Activated CD4-positive, alpha-beta T cell treated with anti-CD3 and anti-CD28 coated beads for 36 hours (primary cell): ENCODE data around the gene MARCHF5. TPM values are rescaled to one million over a fixed set of nuclear protein-coding genes. Genes with fewer than 3 reads are reported as not detected.
"Not testable (repeated sequence)": the region's sequence is repeated elsewhere in the genome, so short reads cannot be mapped to it uniquely, and the experiment has no call there.

Experiments
- ATAC-seq: fragments of 200-7000 bp; cut with Tn5 transposase; one replicate; pipeline ENCODE4 v1.10.0; 2021; ENCODE audit warnings: mild to moderate bottlenecking, moderate library complexity
- CTCF ChIA-PET: fragments of 350-600 bp; sonication (Branson Sonifier 250); formaldehyde crosslinking; loops from one replicate; lab custom pipeline; 2021; ENCODE audit warnings: antibody characterized with exemption; lab: Charles Lee
- POLR2A ChIA-PET: fragments of 350-600 bp; sonication (Branson Sonifier 250); formaldehyde crosslinking; loops from one replicate; lab custom pipeline; 2021; ENCODE audit warnings: antibody characterized with exemption, inconsistent platforms; lab: Charles Lee
- DNase-seq: peaks from one replicate; pipeline ENCODE4 v3.0.0-alpha.2; 2020
- H3K27ac Mint-ChIP-seq: one replicate; pipeline ENCODE4 v1.8.0; 2021; ENCODE audit warnings: mixed read lengths
- H3K27me3 Mint-ChIP-seq: one replicate; pipeline ENCODE4 v1.8.0; 2021; ENCODE audit warnings: mixed read lengths
- H3K36me3 Mint-ChIP-seq: one replicate; pipeline ENCODE4 v1.8.0; 2021; ENCODE audit warnings: low read depth, mixed read lengths
- H3K4me1 Mint-ChIP-seq: one replicate; pipeline ENCODE4 v1.8.0; 2021; ENCODE audit warnings: mixed read lengths
- H3K4me3 Mint-ChIP-seq: one replicate; pipeline ENCODE4 v1.8.0; 2021; ENCODE audit warnings: mild to moderate bottlenecking, moderate library complexity, mixed read lengths
- H3K9me3 Mint-ChIP-seq: one replicate; pipeline ENCODE4 v1.8.0; 2021; ENCODE audit warnings: low read depth, mixed read lengths
- intact Hi-C, 2 experiments: fragments of 100-400 bp; cut with DNase I in 1 of 2; cut with micrococcal nuclease in 1 of 2; formaldehyde crosslinking; loops; one replicate each; pipeline versions ENCODE4 v1.14.2 to v1.15.1; 2022 to 2024; cut with DNase I, micrococcal nuclease
- total RNA-seq, 2 experiments: library from RNA; stranded (reverse); gene quantifications; one replicate each; pipeline ENCODE4 v1.2.3, GENCODE V29; 2021

Gene MARCHF5
- total RNA-seq, 2 experiments from 2014 or later = 11.7 to 25.9 TPM

GRCh38 chr10:92305133-92306072 is 14.4 kb downstream of the MARCHF5 start:
- intact Hi-C loops = no loop called here
- CTCF ChIA-PET = no interaction called here
- Mint-ChIP-seq H3K27ac (no peak overlapping the region), H3K9me3 (no peaks in the 10 kb centered on the region), H3K27me3 (no peaks in the 10 kb centered on the region), H3K36me3 (peaks cover 3% of the 10 kb centered on the region), H3K4me3 (no peak overlapping the region), H3K4me1 (peaks cover 36% of the 10 kb centered on the region)
- no peak for DNase-seq
- ATAC-seq = no peak
- POLR2A ChIA-PET = no interaction called here

- intact Hi-C loops = loop anchor here in 1 of 2 experiments (2.0 kb wide), 1 partner anchor 20 kb away; no protein-coding TSS in a partner anchor
- no peaks in the 10 kb centered on the region for H3K27me3 Mint-ChIP-seq
- H3K4me3 Mint-ChIP-seq = no peak overlapping the region
- POLR2A ChIA-PET = interaction anchor here (0.6 kb wide), 1 partner anchor 13 kb away, joined by 7 read pairs; no protein-coding TSS in a partner anchor
- CTCF ChIA-PET = interaction anchor here (0.6 to 2.7 kb wide), 2 partner anchors 11 to 98 kb away, joined by 3 to 9 read pairs; no protein-coding TSS in a partner anchor
- H3K27ac Mint-ChIP-seq = no peak overlapping the region
- no peak for DNase-seq
- H3K4me1 Mint-ChIP-seq = peaks cover 16% of the 10 kb centered on the region
- ATAC-seq = no peak
- H3K9me3 Mint-ChIP-seq = no peaks in the 10 kb centered on the region
- peaks cover 27% of the 10 kb centered on the region for H3K36me3 Mint-ChIP-seq
These were observed 18.3 kb downstream of the MARCHF5 start for GRCh38 chr10:92309272-92309671.

DNA sequence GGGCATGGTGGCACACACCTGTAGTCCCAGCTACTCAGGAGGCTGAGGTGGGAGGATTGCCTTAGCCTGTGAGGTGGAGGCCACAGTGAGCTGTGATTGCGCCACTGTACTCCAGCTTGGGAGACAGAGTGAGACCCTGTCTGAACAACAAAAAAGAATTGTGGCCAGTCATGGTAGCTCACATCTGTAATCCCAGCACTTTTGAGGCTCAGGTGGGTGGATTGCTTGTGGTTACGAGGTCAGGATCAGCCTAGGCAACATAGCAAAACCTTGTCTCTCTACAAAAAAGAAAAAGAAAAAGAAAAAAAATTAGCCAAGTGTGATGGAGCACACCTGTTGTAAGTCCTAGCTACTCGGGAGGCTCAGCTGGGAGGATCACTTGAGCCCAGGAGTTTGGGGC is 22.8 kb downstream of the MARCHF5 start:
- H3K36me3 Mint-ChIP-seq = peaks cover 35% of the 10 kb centered on the region
- no peaks in the 10 kb centered on the region for H3K27me3 Mint-ChIP-seq
- H3K4me1 Mint-ChIP-seq = peaks cover 10% of the 10 kb centered on the region
- H3K9me3 Mint-ChIP-seq = no peaks in the 10 kb centered on the region
- DNase-seq = no peak
- ChIA-PET POLR2A (no interaction called here), CTCF (interaction anchor here (0.6 to 1.1 kb wide), 3 partner anchors 8 to 395 kb away, joined by 3 to 4 read pairs (median 3); partner anchors contain the start of genes CPEB3 and MARCHF5)
- intact Hi-C loops = no loop called here
- no peak overlapping the region for H3K4me3 Mint-ChIP-seq
- no peak for ATAC-seq
- no peak overlapping the region for H3K27ac Mint-ChIP-seq

GRCh38 chr10:92316610-92317009 is 25.6 kb downstream of the MARCHF5 start:
- intact Hi-C loops = no loop called here

GRCh38 chr10:92323079-92323478 is 32.1 kb downstream of the MARCHF5 start:
- H3K36me3 Mint-ChIP-seq = peaks cover 19% of the 10 kb centered on the region
- intact Hi-C loops = no loop called here
- DNase-seq (no peak), ATAC-seq (no peak)
- POLR2A ChIA-PET = no interaction called here
- H3K4me1 Mint-ChIP-seq = peaks cover 13% of the 10 kb centered on the region
- no peak overlapping the region for H3K27ac Mint-ChIP-seq
- CTCF ChIA-PET = interaction anchor here (0.6 kb wide), 1 partner anchor 377 kb away, joined by 3 read pairs; no protein-coding TSS in a partner anchor
- no peaks in the 10 kb centered on the region for H3K27me3 Mint-ChIP-seq
- H3K4me3 Mint-ChIP-seq = no peak overlapping the region
- no peaks in the 10 kb centered on the region for H3K9me3 Mint-ChIP-seq

More at GRCh38 chr10:92316610-92317009, 25.6 kb downstream of the MARCHF5 start:
- POLR2A ChIA-PET = no interaction called here
- Mint-ChIP-seq H3K36me3 (peaks cover 35% of the 10 kb centered on the region), H3K4me1 (no peaks in the 10 kb centered on the region), H3K27ac (no peak overlapping the region), H3K9me3 (no peaks in the 10 kb centered on the region), H3K27me3 (no peaks in the 10 kb centered on the region), H3K4me3 (no peak overlapping the region)
- CTCF ChIA-PET = no interaction called here
- ATAC-seq (no peak), DNase-seq (no peak)

DNA sequence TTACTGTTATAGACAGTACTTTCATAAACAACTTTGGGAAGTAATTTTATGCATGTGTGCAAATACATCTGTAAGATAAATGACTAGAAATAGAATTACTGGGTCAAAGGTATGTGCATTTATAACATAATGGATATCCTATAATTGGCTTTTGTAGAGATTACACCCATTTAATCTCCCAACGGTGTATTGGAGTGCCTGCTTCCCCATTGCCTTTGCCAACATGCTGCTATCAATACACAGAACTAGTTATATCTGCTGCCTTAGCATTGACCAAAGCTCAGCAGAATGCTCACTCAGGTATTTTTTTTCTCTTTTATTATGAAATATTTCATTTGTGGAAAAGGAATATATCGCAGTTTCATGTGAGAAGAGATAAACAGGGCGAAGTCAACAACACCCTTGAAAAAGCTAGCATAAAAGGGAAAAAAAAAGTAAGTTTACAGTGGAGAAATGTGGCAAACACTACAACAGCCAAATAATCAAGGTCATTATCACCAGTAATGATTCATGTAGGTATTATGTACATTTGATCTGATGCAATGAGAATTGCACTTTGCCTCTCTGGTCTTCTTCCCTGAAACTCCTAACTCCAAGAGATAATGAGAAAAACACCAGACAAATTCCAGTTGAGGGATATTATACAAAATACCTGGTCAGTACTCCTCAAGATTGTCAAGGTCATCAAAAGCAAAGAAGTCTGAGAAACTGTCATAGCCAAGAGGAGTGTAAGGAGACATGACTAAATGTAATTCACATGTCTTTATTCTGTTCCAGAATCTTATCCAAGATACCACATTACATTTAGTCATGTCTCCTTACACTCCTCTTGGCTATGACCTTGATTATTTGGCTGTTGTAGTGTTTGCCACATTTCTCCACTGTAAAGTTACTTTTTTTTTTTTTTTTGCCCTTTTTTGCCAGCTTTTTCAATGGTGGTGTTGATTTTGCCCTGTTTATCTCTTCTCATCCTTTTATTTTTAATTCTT is 36.8 kb downstream of the MARCHF5 start:
- peaks cover 24% of the 10 kb centered on the region for H3K4me1 Mint-ChIP-seq
- DNase-seq (no peak), ATAC-seq (no peak)
- no peaks in the 10 kb centered on the region for H3K9me3 Mint-ChIP-seq
- H3K36me3 Mint-ChIP-seq = peaks cover 5% of the 10 kb centered on the region
- no peak overlapping the region for H3K27ac Mint-ChIP-seq
- CTCF ChIA-PET = no interaction called here
- H3K4me3 Mint-ChIP-seq = no peak overlapping the region
- POLR2A ChIA-PET = no interaction called here
- intact Hi-C loops = loop anchor here in 1 of 2 experiments (2.0 kb wide), 1 partner anchor 19 kb away; no protein-coding TSS in a partner anchor
- no peaks in the 10 kb centered on the region for H3K27me3 Mint-ChIP-seq

DNA sequence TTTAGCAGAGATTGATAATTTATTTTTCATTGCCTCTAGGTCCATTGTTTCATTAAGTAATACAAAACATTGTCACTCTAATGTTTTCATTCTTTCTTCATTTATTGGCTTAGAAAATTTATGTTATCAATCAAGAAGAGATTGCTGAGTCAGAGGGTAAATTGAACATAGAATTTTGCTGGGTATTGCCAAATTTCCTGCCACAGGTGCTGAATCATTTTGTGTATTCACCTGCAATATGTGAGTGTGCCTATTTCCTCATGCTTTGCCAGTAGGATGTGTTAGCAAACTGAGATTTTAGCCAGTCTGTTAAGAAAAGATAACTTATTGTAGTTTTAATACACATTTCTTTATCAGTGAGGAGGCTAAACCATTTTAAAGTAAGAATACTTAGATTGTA is 38.0 kb downstream of the MARCHF5 start:
- Mint-ChIP-seq H3K4me1 (peaks cover 22% of the 10 kb centered on the region), H3K27me3 (no peaks in the 10 kb centered on the region), H3K36me3 (peaks cover 7% of the 10 kb centered on the region), H3K4me3 (no peak overlapping the region), H3K27ac (no peak overlapping the region), H3K9me3 (no peaks in the 10 kb centered on the region)
- ChIA-PET CTCF (no interaction called here), POLR2A (no interaction called here)
- intact Hi-C loops = loop anchor here in 1 of 2 experiments (2.0 kb wide), 1 partner anchor 20 kb away; no protein-coding TSS in a partner anchor
- no peak for ATAC-seq
- DNase-seq = no peak

- H3K4me1 Mint-ChIP-seq = peaks cover 22% of the 10 kb centered on the region
- H3K36me3 Mint-ChIP-seq, H3K9me3 Mint-ChIP-seq, ATAC-seq, H3K4me3 Mint-ChIP-seq, H3K27me3 Mint-ChIP-seq, CTCF ChIA-PET, DNase-seq, H3K27ac Mint-ChIP-seq, POLR2A ChIA-PET: not testable (repeated sequence)
- intact Hi-C loops = loop anchor here in 1 of 2 experiments (2.0 kb wide), 1 partner anchor 21 kb away; no protein-coding TSS in a partner anchor
These were observed 39.0 kb downstream of the MARCHF5 start for GRCh38 chr10:92329927-92330326.

DNA sequence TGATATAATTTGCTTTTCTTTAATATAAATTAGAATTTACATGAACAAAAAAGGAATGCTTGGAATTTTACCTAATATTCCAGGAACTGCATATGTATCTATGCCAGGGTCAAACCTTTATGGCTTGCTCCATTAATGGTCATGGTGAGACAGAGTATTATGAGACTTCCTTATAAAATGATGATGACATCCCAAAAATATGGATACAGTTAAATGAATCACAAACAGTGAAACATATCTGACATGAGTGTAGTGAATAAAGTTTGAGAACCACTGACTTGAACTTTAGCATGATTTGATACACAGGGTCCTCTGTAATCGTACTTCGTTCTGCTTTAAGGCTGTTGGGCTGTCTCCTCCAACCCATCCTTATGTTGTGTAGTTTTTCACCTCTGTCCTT is 51.8 kb downstream of the MARCHF5 start:
- ATAC-seq (no peak), DNase-seq (no peak)
- intact Hi-C loops = no loop called here
- H3K4me3 Mint-ChIP-seq = no peak overlapping the region
- no peaks in the 10 kb centered on the region for H3K4me1 Mint-ChIP-seq
- ChIA-PET CTCF (no interaction called here), POLR2A (no interaction called here)
- no peaks in the 10 kb centered on the region for H3K9me3 Mint-ChIP-seq
- H3K27ac Mint-ChIP-seq = no peak overlapping the region
- peaks cover 13% of the 10 kb centered on the region for H3K36me3 Mint-ChIP-seq
- no peaks in the 10 kb centered on the region for H3K27me3 Mint-ChIP-seq

DNA sequence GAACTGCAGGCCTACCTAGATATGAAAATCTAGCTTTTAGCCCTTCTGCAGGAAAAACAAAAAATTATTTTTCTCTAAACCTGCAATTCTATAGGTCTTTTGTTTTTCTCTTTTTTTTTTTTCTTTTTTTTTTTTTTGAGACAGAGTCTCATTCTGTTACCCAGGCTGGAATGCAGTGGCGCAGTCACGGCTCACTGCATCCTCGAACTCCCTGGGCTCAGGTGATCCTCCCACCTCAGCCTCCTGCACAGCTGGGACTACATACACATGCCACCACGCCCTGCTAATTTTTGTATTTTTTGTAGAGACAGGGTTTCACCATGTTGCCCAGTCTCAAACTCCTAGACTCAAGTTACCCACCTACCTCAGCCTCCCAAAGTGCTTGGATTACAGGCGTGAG is 54.6 kb downstream of the MARCHF5 start:
- H3K4me3 Mint-ChIP-seq, DNase-seq, intact Hi-C loops, H3K27me3 Mint-ChIP-seq, H3K4me1 Mint-ChIP-seq, CTCF ChIA-PET, H3K27ac Mint-ChIP-seq, ATAC-seq, H3K9me3 Mint-ChIP-seq: not testable (repeated sequence)
- POLR2A ChIA-PET = interaction anchor here (0.6 kb wide), 1 partner anchor 14 kb away, joined by 3 read pairs; no protein-coding TSS in a partner anchor
- peaks cover 22% of the 10 kb centered on the region for H3K36me3 Mint-ChIP-seq
